Caco-2 (cell line): ENCODE results near the gene FHOD3. TPM values are rescaled to one million over a fixed set of nuclear protein-coding genes. Genes with fewer than 3 reads are reported as not detected.

Source experiments
- BruUV-seq: library from RNA; stranded (reverse); fragments of 400-500 nt; replicated peaks from 2 replicates; lab custom pipeline; 2021; lab: Mats Ljungman, UMichigan
- CTCF ChIA-PET: fragments of 300-600 bp; sonication (Branson Sonifier 250); formaldehyde crosslinking; loops from one replicate; lab custom pipeline; 2022; ENCODE audit warnings: antibody characterized with exemption; lab: Charles Lee
- POLR2A ChIA-PET: fragments of 300-600 bp; sonication (Branson Sonifier 250); formaldehyde crosslinking; loops from one replicate; lab custom pipeline; 2022; ENCODE audit warnings: antibody characterized with exemption; lab: Charles Lee
- DNase-seq, 2 experiments: peaks; one replicate each; pipeline versions ENCODE4 v3.0.0 to v3.0.0-alpha.2; 2020 to 2022
- H3K27me3 ChIP-seq: replicated peaks from 2 replicates; pipeline ENCODE4 v1.6.0; 2011; ENCODE audit warnings: low read length; ENCODE audit not compliant: control insufficient read depth, insufficient read depth
- H3K36me3 ChIP-seq: 2 replicates; pipeline ENCODE4 v1.5.1; 2011; ENCODE audit warnings: low read length; ENCODE audit not compliant: control insufficient read depth, insufficient read depth
- H3K4me1 ChIP-seq: fragments of 250-450 bp; sonication (Bioruptor Pico); 2 replicates; pipeline ENCODE4 v1.5.1; 2020; ENCODE audit warnings: mild to moderate bottlenecking
- H3K4me3 ChIP-seq: 2 replicates; pipeline ENCODE4 v1.5.1; 2011; ENCODE audit warnings: low read depth, mild to moderate bottlenecking, control low read depth, low read length
- H3K9me3 ChIP-seq: fragments of 250-450 bp; sonication (Bioruptor Pico); 2 replicates; pipeline ENCODE4 v1.5.1; 2020; ENCODE audit warnings: mild to moderate bottlenecking, moderate library complexity
- H3K27ac Mint-ChIP-seq: one replicate; pipeline ENCODE4 v1.8.0; 2022; ENCODE audit warnings: mixed read lengths; ENCODE audit not compliant: unreplicated experiment
- H3K27me3 Mint-ChIP-seq: one replicate; pipeline ENCODE4 v1.8.0; 2022; ENCODE audit warnings: mixed read lengths; ENCODE audit not compliant: insufficient read depth, unreplicated experiment
- H3K36me3 Mint-ChIP-seq: one replicate; pipeline ENCODE4 v1.8.0; 2022; ENCODE audit warnings: mild to moderate bottlenecking, mixed read lengths; ENCODE audit not compliant: insufficient read depth, unreplicated experiment
- H3K4me1 Mint-ChIP-seq: one replicate; pipeline ENCODE4 v1.8.0; 2022; ENCODE audit warnings: low read depth, mixed read lengths; ENCODE audit not compliant: unreplicated experiment
- H3K4me3 Mint-ChIP-seq: one replicate; pipeline ENCODE4 v1.8.0; 2022; ENCODE audit warnings: mild to moderate bottlenecking, moderate library complexity, mixed read lengths; ENCODE audit not compliant: unreplicated experiment
- H3K9me3 Mint-ChIP-seq: one replicate; pipeline ENCODE4 v1.8.0; 2022; ENCODE audit warnings: mixed read lengths; ENCODE audit not compliant: unreplicated experiment
- intact Hi-C: fragments of 100-400 bp; cut with micrococcal nuclease; formaldehyde crosslinking; loops from one replicate; pipeline ENCODE4 v1.10.0; 2022; ENCODE audit not compliant: unreplicated experiment
- total RNA-seq: library from RNA; stranded (reverse); gene quantifications from 2 replicates; pipeline ENCODE4 v1.2.3, GENCODE V29; 2022
- TF ChIP-seq, protein P1 (sequence below), 2 experiments: fragments of 200-600 bp in 1 of 2; IDR thresholded peaks; 1 replicate in 1 of 2; 2 replicates in 1 of 2; pipeline versions ENCODE4 v1.5.1 to v1.8.0; 2011 to 2022; ENCODE audit warnings: antibody characterized with exemption in 1 of 2, control low read depth in 1 of 2, inconsistent platforms in 1 of 2, low read depth in 1 of 2, low read length in 1 of 2, mild to moderate bottlenecking in 1 of 2, moderate library complexity in 1 of 2; ENCODE audit not compliant: insufficient read depth in 1 of 2, severe bottlenecking in 1 of 2, unreplicated experiment in 1 of 2

Gene FHOD3
- total RNA-seq, 1 experiment from 2014 or later = not detected

GRCh38 chr18:36308711-36309435 is 11.4 kb downstream of the FHOD3 start:
- Histone ChIP-seq H3K9me3 (no peaks in the 10 kb centered on the region), H3K27me3 (no peaks in the 10 kb centered on the region), H3K4me1 (no peaks in the 10 kb centered on the region), H3K36me3 (no peaks in the 10 kb centered on the region), H3K4me3 (no peak overlapping the region)
- Mint-ChIP-seq H3K27me3 (peaks cover 8% of the 10 kb centered on the region), H3K27ac (no peak overlapping the region), H3K4me3 (no peak overlapping the region), H3K36me3 (no peaks in the 10 kb centered on the region), H3K4me1 (no peaks in the 10 kb centered on the region), H3K9me3 (no peaks in the 10 kb centered on the region)
- POLR2A ChIA-PET = no interaction called here
- DNase-seq = no peak
- intact Hi-C loops = no loop called here
- BruUV-seq = no TSS peak
- TF ChIP-seq, protein P1, sequence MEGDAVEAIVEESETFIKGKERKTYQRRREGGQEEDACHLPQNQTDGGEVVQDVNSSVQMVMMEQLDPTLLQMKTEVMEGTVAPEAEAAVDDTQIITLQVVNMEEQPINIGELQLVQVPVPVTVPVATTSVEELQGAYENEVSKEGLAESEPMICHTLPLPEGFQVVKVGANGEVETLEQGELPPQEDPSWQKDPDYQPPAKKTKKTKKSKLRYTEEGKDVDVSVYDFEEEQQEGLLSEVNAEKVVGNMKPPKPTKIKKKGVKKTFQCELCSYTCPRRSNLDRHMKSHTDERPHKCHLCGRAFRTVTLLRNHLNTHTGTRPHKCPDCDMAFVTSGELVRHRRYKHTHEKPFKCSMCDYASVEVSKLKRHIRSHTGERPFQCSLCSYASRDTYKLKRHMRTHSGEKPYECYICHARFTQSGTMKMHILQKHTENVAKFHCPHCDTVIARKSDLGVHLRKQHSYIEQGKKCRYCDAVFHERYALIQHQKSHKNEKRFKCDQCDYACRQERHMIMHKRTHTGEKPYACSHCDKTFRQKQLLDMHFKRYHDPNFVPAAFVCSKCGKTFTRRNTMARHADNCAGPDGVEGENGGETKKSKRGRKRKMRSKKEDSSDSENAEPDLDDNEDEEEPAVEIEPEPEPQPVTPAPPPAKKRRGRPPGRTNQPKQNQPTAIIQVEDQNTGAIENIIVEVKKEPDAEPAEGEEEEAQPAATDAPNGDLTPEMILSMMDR (IDR thresholded peaks at IDR 0.05; ENCODE audit: insufficient read depth in 1 of 2, low read depth in 1 of 2, low read length in 1 of 2, severe bottlenecking in 1 of 2, unreplicated experiment in 1 of 2) = no peak
- CTCF ChIA-PET = no interaction called here

DNA sequence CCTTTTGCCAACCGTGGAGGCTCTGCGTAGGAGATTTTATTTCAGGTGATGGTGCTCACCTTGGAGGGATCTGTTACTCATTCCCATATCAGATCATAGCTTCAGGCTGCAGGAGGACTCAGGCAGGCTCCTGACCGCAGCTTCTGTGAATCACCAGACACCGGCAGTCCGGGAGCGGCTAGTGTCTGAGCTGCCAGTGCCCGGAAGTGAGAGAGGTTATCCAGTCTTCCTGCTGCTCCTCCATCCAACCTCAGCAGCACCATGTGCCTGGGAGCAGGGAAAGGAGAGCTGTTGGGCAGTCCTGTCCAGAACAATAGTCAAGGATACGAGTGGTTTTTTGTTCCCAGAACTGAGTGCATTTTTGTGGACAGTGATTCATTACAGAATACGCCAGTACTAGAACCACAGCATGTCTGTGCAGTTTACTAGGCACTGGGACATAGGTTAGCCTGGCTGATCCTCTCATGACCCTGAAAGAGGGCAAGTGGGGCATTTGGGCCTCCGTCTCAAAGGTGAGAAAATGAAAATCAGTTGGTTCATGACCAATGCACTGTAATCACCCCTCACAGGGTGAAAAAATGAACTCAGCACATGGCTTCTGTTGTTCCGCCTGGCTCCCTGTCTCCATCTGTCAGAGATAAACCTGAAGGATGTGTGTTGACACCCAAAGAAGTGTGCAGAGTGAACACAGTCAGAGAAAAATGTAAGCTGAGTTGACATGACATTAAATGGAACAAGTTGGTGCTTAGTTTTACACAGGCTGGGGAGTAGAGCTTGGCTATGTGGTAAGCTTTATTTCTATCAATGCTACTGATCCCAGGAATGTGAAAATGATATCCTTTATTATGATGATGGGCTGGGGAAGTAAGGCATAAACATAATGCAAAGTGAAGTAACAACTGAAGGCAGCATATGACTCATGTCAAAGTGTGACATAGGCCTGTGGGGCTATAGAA is 12.2 kb downstream of the FHOD3 start:
- H3K27me3 ChIP-seq = no peaks in the 10 kb centered on the region
- DNase-seq = no peak
- ChIA-PET CTCF (no interaction called here), POLR2A (no interaction called here)
- intact Hi-C loops = no loop called here
- no peak overlapping the region for H3K4me3 Mint-ChIP-seq
- no peaks in the 10 kb centered on the region for H3K4me1 ChIP-seq
- BruUV-seq = no TSS peak
- H3K9me3 Mint-ChIP-seq = no peaks in the 10 kb centered on the region
- H3K9me3 ChIP-seq = no peaks in the 10 kb centered on the region
- H3K4me3 ChIP-seq = no peak overlapping the region
- no peaks in the 10 kb centered on the region for H3K36me3 Mint-ChIP-seq
- TF ChIP-seq, protein P1 (IDR thresholded peaks at IDR 0.05; ENCODE audit: insufficient read depth in 1 of 2, low read depth in 1 of 2, low read length in 1 of 2, severe bottlenecking in 1 of 2, unreplicated experiment in 1 of 2) = no peak
- no peak overlapping the region for H3K27ac Mint-ChIP-seq
- H3K36me3 ChIP-seq = no peaks in the 10 kb centered on the region
- H3K27me3 Mint-ChIP-seq = peaks cover 8% of the 10 kb centered on the region
- H3K4me1 Mint-ChIP-seq = no peaks in the 10 kb centered on the region

- no peak for DNase-seq
- Histone ChIP-seq H3K4me3 (no peak overlapping the region), H3K36me3 (no peaks in the 10 kb centered on the region), H3K9me3 (no peaks in the 10 kb centered on the region), H3K27me3 (no peaks in the 10 kb centered on the region), H3K4me1 (no peaks in the 10 kb centered on the region)
- Mint-ChIP-seq H3K4me3 (no peak overlapping the region), H3K4me1 (no peaks in the 10 kb centered on the region), H3K27me3 (peaks cover 6% of the 10 kb centered on the region), H3K9me3 (no peaks in the 10 kb centered on the region), H3K36me3 (no peaks in the 10 kb centered on the region), H3K27ac (no peak overlapping the region)
- no TSS peak for BruUV-seq
- intact Hi-C loops = no loop called here
- TF ChIP-seq, protein P1 (IDR thresholded peaks at IDR 0.05; ENCODE audit: insufficient read depth in 1 of 2, low read depth in 1 of 2, low read length in 1 of 2, severe bottlenecking in 1 of 2, unreplicated experiment in 1 of 2) = no peak
- CTCF ChIA-PET = no interaction called here
- POLR2A ChIA-PET = no interaction called here
Measured at GRCh38 chr18:36311026-36311570, 13.6 kb downstream of the FHOD3 start.
